Colon (tissue), 2 donors: ENCODE measurements around the gene HIGD2A.
"Not testable (repeated sequence)": the region's sequence is repeated elsewhere in the genome, so short reads cannot be mapped to it uniquely, and the experiment has no call there.

ENCODE experiments used
- FAIRE-seq: peaks from 2 replicates; lab custom pipeline; 2012; peaks lifted over from hg19 to GRCh38; lab: Jason Lieb, UNC
- donor health status: control.
- donor health status: control.

Gene HIGD2A

DNA sequence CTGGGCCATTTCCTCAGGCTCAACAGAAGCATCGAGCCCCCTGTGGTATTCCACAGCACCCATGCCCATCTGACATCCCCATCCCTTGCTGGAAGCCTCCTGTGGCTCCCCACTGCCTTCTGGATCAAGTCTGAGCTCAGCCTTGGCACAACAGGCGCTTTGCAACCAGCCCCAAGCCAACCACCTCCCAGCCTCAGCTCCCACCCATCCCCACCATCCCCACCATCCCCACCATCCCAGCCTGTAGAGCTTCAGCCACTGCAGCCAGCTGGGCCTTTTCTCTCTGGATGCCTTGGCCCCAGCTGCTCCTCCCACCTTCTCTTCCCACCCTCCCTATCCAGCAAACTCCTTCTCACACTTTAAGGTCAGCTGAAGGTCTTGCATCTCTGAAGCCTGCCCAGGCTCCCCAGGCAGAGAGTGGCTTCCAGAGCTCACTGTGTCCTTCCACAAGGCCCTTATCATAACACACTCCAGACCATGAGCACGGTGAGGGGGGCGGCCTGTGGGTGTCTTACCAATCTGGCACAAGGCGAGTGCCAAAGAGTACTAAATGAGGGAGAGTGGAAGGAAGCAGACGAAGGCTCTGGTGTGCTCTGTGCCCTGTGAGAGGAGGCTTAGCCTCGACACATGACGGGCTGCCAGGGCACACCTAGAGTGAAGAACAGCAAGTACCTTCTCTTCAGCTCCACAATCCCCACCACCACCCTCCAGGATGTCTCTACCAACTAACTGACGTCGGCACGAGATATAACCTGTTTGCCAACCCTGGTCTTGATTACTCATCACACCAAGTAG lies 6.5 kb downstream of the HIGD2A start:
- FAIRE-seq, result no peak

GRCh38 chr5:176396330-176396729 lies 7.8 kb downstream of the HIGD2A start:
- no peak for FAIRE-seq

DNA sequence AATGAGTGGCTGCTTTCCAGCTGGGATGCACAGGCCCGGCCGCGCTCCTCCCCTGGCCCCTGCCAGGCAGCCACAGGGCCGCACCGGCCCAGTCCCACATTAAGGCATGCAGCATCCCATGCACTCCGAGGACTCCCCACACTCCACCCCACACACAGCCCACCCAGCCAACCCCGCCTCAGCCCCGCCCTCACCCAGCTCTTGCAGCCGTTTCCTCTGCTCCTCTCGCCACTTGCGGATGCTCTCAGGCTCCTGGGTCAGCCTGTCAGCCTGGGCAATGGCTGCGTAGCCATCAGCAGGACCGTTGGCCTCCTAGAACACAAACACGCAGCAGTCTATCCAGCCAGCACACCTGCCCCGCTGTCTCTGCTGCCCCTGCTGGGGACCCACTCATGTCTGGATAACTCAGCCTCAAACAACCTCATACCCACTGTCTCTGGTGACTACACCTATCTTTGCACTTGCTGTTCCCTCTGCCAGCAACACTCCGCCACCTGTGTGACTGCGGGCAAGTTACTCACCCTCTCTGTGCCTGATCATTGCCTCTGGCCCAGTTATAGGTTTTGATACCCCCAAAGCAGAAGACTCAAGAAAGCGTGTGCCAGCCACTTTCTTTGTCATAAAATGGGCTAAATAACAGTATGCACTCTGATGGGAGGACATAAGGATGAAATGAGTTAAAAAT lies 9.3 kb downstream of the HIGD2A start:
- FAIRE-seq, result no peak

GRCh38 chr5:176400382-176401156 lies 12.0 kb downstream of the HIGD2A start:
- FAIRE-seq, result no peak

- FAIRE-seq, result no peak
These were observed 13.0 kb downstream of the HIGD2A start for GRCh38 chr5:176401281-176402205.

GRCh38 chr5:176405656-176406435 lies 17.3 kb downstream of the HIGD2A start:
- FAIRE-seq, result no peak

DNA sequence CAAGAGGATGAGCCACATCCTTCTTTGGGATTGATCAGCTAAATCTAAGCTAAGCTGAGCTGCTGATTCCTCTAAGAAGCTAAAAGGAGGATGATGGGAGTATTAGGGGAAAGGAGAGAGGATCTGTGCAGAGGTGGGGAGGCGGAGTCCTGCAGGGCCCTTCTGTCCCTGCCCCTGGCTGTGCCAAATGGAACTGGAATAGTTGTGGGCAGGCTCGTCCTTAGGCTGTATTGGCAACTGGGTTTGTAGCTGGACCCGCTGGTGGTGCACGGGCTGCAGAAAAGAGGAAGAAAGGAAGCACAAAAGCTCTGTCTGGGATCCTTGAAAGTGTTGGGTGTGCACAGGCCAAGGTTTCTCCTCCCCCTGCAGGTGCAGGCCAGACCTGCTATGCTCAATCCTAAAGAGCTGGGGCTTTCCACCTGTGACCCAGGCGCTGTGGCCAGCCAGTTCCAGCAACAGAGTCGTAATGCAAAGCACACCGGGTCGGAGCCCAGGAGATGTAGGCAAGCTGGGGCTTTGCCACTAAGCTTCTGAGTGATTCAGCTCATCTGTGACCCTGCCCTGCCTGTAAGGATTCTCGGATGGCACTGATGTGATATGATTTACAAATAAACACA lies 18.0 kb downstream of the HIGD2A start:
- no peak for FAIRE-seq

DNA sequence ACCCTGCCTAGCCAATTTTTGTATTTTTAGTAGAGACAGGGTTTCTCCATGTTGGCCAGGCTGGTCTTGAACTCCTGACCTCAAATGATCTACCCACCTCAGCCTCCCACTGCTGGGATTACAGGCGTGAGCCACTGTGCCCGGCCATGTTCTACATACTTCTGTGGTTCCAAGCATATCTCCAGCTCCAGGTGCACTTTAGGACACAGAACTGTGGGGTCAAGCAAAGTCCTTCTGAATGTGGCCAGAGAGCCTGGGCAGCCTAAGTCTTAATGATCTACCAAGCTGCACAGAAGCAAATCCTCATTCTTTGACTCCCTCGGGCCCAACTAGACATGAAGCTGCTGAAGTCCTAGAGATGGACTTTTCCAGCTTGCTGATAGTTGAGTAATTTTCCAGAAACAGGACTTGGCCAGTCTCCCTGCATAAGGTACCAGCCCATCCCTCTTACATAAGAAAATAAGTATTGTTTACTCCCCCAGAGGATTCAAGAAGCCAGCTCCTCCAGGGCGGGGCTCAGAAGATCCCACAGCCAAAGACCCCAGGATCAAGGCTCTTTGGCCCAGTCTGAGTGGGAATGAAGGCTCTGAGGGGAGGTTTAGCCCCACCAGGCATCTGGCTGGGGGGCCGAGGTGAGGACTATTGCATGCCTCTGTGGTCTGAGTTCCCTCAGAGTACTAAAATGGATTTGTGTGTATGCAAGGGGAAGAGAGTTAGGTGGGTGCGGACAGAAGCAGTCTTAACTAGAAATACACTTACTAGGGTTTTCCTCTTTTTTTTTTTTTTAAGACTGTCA lies 19.1 kb downstream of the HIGD2A start:
- FAIRE-seq, result no peak

DNA sequence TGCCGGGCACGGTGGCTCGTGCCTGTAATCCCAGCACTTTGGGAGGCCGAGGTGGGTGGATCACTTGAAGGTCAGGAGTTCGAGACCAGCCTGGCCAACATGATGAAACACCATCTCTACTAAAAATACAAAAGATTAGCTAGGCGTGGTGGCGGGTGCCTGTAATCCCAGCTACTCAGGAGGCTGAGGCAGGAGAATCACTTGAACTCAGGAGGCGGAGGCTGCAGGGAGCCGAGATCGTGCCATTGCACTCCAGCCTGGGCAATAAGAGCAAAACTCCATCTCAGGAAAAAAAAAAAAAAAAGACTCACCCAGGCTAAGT lies 19.7 kb downstream of the HIGD2A start:
- FAIRE-seq, result not testable (repeated sequence)

DNA sequence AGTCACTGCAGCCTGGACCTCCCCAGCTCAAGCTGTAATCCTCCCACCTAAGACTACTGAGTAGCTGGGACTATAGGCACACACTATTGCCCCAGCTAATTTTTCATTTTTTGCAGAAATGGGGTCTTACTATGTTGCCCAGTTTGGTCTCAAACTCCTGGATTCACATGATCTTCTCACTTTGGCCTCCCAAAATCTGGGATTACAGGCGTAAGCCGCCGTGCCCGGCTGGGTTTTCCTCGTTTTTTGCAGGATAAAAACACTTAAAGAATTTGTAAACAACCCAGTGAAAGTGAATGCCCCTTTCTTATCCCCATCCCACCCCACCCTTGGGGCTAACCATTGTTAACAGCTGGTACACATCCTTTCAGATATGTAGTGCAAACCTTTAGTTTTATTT lies 20.0 kb downstream of the HIGD2A start:
- FAIRE-seq, result no peak

DNA sequence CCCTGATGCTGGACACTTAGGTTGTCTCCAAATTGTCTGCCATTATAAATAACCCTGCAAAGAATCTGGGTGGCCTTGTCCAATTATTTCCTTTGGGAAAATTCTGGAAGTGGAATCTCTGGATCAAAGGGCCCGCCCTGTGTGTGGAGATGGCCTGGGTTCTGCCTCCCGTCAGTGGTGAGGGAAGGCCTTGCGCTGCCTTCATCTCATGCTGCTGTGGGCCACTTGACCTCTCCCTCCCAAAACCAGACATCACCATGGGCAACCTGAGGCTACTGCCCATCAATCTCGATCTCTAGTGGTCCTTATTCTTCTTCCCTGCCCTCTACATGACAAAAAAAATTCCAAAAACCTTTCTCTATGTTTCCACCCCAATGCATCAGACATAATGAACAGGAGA lies 21.2 kb downstream of the HIGD2A start:
- no peak for FAIRE-seq

GRCh38 chr5:176410486-176411180 lies 22.1 kb downstream of the HIGD2A start:
- no peak for FAIRE-seq

DNA sequence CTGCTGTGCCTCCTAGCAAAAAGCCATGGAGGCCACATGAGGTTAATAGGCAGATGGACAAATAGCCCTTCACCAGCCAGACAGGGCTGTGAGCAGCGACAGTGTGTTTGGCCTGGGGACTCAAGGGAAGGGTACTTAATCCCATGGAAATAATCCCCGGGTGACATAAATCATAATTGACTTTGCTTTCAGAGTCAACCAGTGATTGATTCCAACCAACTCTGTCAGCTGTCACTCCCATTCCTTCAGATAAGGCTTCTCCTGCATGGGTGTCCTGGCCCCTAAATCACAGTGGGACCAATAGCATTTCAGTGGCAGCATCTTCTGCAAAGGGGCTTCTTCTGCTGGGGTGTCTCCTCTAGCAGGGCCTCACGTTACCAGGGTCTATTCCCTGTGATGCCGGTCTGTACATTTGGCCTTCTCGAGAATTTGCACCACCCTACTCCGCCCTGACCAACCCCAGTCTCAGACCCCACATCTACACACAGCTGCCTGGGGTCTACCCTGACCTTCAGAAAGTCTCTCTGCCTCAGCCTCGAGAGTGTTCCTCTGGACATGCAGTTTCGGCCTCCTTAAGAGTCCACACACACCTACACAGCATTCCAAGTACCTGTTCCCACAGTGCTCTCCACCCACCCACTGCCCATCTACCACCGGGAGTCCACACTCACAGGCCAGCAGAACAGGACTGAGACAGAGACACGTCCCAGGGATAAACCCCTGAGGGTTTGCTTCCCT lies 24.1 kb downstream of the HIGD2A start:
- no peak for FAIRE-seq

GRCh38 chr5:176413255-176413565 lies 24.7 kb downstream of the HIGD2A start:
- no peak for FAIRE-seq

- FAIRE-seq, result no peak
These were observed 25.2 kb downstream of the HIGD2A start for GRCh38 chr5:176413709-176414191.

DNA sequence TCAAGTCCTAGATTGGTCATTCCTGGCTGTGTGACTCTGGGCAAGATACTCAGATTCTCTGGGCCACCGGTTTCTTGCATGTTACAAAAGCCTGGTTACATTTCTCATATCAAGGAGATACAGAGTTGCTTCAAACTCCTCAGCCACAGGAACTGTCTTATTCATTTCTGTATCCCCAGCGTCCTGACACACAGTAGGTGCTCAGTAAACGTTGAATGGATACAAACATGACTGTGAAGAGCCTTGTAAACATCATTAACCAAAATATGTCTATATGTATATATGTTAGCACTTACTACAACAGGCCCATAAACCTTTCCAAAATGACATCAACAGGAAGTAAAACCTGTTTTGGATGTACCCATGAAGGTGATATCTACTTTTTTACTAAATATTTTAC lies 26.2 kb downstream of the HIGD2A start:
- FAIRE-seq, result no peak

DNA sequence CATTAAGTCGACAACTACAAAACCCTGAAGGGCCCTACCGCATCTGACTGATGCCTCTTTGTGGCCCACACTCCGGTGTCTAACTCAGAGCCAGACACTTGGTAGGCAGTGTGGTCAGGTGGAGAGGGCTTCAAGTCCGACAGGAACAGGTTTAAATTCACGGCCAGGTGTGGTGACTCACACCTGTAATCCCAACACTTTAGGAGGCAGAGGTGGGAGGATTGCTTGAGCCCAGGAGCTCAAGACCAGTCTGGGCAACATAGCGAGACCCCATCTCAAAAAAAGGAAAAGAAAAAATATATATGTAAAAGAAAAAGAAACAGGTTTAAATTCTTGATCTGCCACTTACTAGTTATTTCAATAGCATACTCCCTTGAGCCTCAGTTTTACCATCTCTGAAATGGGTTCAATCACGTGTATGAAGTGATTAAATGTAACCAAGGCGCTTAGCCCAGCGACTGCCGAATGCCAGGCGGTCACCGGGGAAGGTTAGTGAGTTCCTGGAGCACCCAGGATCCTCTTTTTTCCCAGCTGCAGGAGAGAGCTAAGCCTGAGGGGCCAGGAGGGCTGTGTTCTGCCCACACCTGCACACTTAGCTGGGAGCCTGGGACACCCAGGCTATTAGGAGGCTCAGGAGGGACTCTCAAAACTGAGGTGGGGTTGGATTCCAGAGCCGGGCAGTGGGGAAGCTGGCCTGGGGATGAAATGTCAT lies 26.8 kb downstream of the HIGD2A start:
- no peak for FAIRE-seq
